ENCODE results near the gene THAP10.
"Not testable (repeated sequence)": the region's sequence is repeated elsewhere in the genome, so short reads cannot be mapped to it uniquely, and the experiment has no call there.

THAP10 gene

GRCh38 chr15:70931821-70932220 lies 39.6 kb upstream of the THAP10 start:
- peaks cover 13% of the 10 kb centered on the region for H3K9me3 Mint-ChIP-seq
- peaks cover 19% of the 10 kb centered on the region for H3K36me3 Mint-ChIP-seq (ENCODE audit: low read depth)
- H3K27me3 Mint-ChIP-seq (ENCODE audit: low read depth) = no peaks in the 10 kb centered on the region
- no peak overlapping the region for H3K27ac Mint-ChIP-seq
- TF ChIP-seq, protein P1, sequence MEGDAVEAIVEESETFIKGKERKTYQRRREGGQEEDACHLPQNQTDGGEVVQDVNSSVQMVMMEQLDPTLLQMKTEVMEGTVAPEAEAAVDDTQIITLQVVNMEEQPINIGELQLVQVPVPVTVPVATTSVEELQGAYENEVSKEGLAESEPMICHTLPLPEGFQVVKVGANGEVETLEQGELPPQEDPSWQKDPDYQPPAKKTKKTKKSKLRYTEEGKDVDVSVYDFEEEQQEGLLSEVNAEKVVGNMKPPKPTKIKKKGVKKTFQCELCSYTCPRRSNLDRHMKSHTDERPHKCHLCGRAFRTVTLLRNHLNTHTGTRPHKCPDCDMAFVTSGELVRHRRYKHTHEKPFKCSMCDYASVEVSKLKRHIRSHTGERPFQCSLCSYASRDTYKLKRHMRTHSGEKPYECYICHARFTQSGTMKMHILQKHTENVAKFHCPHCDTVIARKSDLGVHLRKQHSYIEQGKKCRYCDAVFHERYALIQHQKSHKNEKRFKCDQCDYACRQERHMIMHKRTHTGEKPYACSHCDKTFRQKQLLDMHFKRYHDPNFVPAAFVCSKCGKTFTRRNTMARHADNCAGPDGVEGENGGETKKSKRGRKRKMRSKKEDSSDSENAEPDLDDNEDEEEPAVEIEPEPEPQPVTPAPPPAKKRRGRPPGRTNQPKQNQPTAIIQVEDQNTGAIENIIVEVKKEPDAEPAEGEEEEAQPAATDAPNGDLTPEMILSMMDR (IDR thresholded peaks at IDR 0.05; ENCODE audit: unreplicated experiment in 3 of 3) = no peak
- H3K4me3 Mint-ChIP-seq = no peak overlapping the region
- peaks cover 4% of the 10 kb centered on the region for H3K4me1 Mint-ChIP-seq

GRCh38 chr15:70926914-70927313 lies 34.7 kb upstream of the THAP10 start:
- not testable (repeated sequence) for H3K27ac Mint-ChIP-seq; H3K4me1 Mint-ChIP-seq; H3K4me3 Mint-ChIP-seq; H3K27me3 Mint-ChIP-seq (ENCODE audit: low read depth)
- Mint-ChIP-seq H3K9me3 (peaks cover 13% of the 10 kb centered on the region), H3K36me3 (ENCODE audit: low read depth) (peaks cover 23% of the 10 kb centered on the region)

DNA sequence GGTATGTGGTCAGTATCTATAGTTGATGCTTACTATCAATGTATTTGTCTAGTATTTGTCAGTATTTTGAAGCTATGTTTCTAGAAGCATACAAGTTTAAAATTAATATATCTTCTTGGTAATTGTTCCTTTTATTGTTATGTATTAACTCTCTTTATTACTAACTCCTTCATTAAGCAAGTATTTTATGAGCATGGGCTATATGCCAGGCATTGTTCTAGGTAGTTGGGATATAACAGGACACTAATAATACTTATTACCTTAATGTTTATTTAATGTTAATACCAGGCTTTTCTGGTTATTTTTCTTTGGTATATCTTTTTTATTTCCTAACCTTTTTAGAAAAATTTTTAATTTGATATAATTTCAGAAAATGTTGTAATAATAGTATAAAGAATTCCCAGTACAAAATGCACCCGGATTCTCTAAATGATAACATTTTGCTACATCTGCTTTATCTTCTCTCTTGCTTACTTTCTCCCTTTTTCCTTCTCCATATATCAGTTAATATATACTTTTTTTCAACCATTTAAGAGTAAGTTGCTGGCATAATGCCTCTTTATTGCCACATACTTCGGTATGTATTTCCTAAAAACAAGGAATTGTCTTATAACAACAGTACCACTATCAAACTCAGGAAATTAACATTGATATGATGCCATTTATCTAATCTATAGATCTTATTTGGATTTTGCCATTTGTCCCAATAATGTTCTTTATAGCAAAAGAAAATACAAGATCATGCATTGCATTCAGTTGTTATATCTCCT lies 31.3 kb upstream of the THAP10 start:
- H3K4me3 Mint-ChIP-seq = no peak overlapping the region

DNA sequence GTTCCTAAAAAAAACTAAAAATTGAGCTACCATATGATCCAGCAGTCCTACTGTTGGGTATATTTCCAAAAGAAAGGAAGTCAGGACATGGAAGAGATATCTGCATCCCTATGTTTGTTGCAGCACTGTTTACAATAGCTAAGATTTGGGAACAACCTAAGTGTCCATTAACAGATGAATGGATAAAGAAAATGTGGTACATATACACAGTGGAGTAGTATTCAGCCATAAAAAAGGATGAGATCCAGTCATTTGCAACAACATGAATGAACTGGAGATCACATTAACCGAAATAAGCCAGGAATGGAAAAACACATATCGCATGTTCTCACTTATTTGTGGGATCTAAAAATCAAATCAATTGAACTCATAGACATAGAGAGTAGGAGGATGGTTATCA lies 29.9 kb upstream of the THAP10 start:
- H3K4me1 Mint-ChIP-seq = no peaks in the 10 kb centered on the region
- no peak overlapping the region for H3K4me3 Mint-ChIP-seq

More for the DNA sequence above, 31.3 kb upstream of the THAP10 start:
- H3K9me3 Mint-ChIP-seq = peaks cover 4% of the 10 kb centered on the region
- H3K27ac Mint-ChIP-seq = no peak overlapping the region
- no peaks in the 10 kb centered on the region for H3K4me1 Mint-ChIP-seq
- peaks cover 10% of the 10 kb centered on the region for H3K36me3 Mint-ChIP-seq (ENCODE audit: low read depth)
- H3K27me3 Mint-ChIP-seq (ENCODE audit: low read depth) = no peaks in the 10 kb centered on the region
- TF ChIP-seq, protein P1 (IDR thresholded peaks at IDR 0.05; ENCODE audit: unreplicated experiment in 3 of 3) = no peak

DNA sequence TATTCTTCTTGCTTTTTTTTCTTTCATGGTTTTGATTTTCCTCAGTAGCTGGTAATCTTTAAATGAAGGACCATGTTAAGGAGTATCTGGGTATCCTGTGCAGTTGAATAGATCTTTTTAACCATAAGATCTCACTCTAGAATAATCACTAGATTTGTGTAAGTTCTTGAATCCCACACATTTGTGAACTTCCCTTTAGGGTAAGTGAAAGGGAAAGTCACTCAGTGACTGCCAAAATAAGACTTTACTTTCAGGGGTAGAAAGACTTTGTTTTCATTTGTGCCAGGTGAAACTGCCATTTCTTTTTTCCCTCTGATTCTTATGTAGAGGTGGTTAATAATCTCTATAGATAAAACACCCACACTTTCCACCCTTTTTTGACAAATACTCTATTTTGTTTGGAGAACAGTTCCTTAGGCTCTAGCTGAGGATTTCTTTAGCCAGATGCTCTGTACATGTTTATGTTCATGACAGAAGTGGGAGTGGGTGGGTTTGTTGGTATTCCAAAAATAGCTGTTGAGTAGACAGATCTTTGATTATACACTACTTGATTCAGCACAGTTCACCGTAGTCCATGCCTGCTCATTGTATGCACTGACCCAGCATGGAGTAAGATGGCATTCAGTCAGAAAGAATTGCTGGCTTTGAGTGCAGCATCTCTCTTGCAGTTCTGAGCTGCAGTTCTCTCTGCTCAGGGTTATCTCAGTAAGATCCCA lies 28.9 kb upstream of the THAP10 start:
- Mint-ChIP-seq H3K36me3 (ENCODE audit: low read depth) (peaks cover 6% of the 10 kb centered on the region), H3K27me3 (ENCODE audit: low read depth) (no peaks in the 10 kb centered on the region), H3K4me3 (no peak overlapping the region), H3K4me1 (no peaks in the 10 kb centered on the region), H3K27ac (no peak overlapping the region), H3K9me3 (no peaks in the 10 kb centered on the region)
- TF ChIP-seq, protein P1 (IDR thresholded peaks at IDR 0.05; ENCODE audit: unreplicated experiment in 3 of 3) = no peak

More for the DNA sequence above, 29.9 kb upstream of the THAP10 start:
- no peak overlapping the region for H3K27ac Mint-ChIP-seq
- peaks cover 6% of the 10 kb centered on the region for H3K36me3 Mint-ChIP-seq (ENCODE audit: low read depth)
- TF ChIP-seq, protein P1 (IDR thresholded peaks at IDR 0.05; ENCODE audit: unreplicated experiment in 3 of 3) = no peak
- no peaks in the 10 kb centered on the region for H3K27me3 Mint-ChIP-seq (ENCODE audit: low read depth)
- no peaks in the 10 kb centered on the region for H3K9me3 Mint-ChIP-seq

DNA sequence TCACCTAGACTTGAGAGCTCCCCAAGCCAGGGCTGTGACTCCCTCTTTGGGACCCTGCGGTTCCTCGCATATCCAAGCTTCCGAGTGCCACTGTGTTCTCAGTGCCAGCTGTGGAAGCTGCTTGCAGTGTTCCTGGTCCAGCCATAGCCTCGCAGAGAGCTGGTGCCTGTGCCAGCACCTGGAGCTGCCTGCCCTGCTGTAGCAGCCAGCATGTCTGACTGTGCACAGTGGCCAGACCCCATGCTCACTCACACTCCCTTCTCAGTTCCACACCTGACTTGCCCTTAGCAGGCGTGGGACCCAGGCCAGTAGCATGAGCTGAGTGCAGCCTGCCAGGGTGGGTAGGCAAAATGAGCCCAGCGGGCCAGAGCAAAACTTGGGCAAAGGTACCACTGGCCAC lies 25.7 kb upstream of the THAP10 start:
- no peak overlapping the region for H3K4me3 Mint-ChIP-seq
- no peaks in the 10 kb centered on the region for H3K4me1 Mint-ChIP-seq
- H3K36me3 Mint-ChIP-seq (ENCODE audit: low read depth) = peaks cover 6% of the 10 kb centered on the region

More for the DNA sequence above, 25.7 kb upstream of the THAP10 start:
- Mint-ChIP-seq H3K9me3 (no peaks in the 10 kb centered on the region), H3K27ac (no peak overlapping the region), H3K27me3 (ENCODE audit: low read depth) (no peaks in the 10 kb centered on the region)
- TF ChIP-seq, protein P1 (IDR thresholded peaks at IDR 0.05; ENCODE audit: unreplicated experiment in 3 of 3) = no peak
